Trophoblast cell (in vitro differentiated cells and primary cell): ENCODE results near the gene HNRNPL.

ENCODE experiments used
- DNase-seq, 2 donors: peaks; one replicate each; pipeline ENCODE4 v3.0.0-alpha.2; 2016
- H2AFZ ChIP-seq: 2 replicates; pipeline ENCODE4 v1.6.1; 2013; ENCODE audit warnings: low read length, moderate library complexity, mild to moderate bottlenecking; ENCODE audit not compliant: insufficient read depth, poor library complexity
- H2AK5ac ChIP-seq: 2 replicates; pipeline ENCODE4 v1.6.1; 2013; ENCODE audit warnings: mild to moderate bottlenecking, low read length
- H2BK120ac ChIP-seq: 2 replicates; pipeline ENCODE4 v1.6.1; 2013; ENCODE audit warnings: low read length, mild to moderate bottlenecking, moderate library complexity; ENCODE audit not compliant: insufficient read depth, poor library complexity
- H2BK12ac ChIP-seq: 2 replicates; pipeline ENCODE4 v1.6.1; 2013; ENCODE audit warnings: mild to moderate bottlenecking, low read length, moderate library complexity
- H2BK5ac ChIP-seq: 2 replicates; pipeline ENCODE4 v1.6.1; 2013; ENCODE audit warnings: low read length, low read depth, moderate library complexity, mild to moderate bottlenecking; ENCODE audit not compliant: poor library complexity
- H3K14ac ChIP-seq: 2 replicates; pipeline ENCODE4 v1.6.1; 2013; ENCODE audit warnings: mild to moderate bottlenecking, low read length
- H3K18ac ChIP-seq: 2 replicates; pipeline ENCODE4 v1.6.1; 2013; ENCODE audit warnings: mild to moderate bottlenecking, low read length
- H3K23ac ChIP-seq: 2 replicates; pipeline ENCODE4 v1.6.1; 2013; ENCODE audit warnings: low read length
- H3K27ac ChIP-seq: 2 replicates; pipeline ENCODE4 v1.5.1; 2013; ENCODE audit warnings: low read depth, mild to moderate bottlenecking, inconsistent platforms, low read length, moderate library complexity
- H3K27me3 ChIP-seq: 2 replicates; pipeline ENCODE4 v1.6.1; 2013; ENCODE audit warnings: inconsistent platforms, mild to moderate bottlenecking, low read length, moderate library complexity; ENCODE audit not compliant: insufficient read depth
- H3K36me3 ChIP-seq, 2 experiments: 1 replicate in 1 of 2; 2 replicates in 1 of 2; pipeline ENCODE4 v1.6.1; 2013; ENCODE audit warnings: low read length in 2 of 2, mild to moderate bottlenecking in 2 of 2, moderate library complexity in 1 of 2; ENCODE audit not compliant: insufficient read depth in 2 of 2, control insufficient read depth in 1 of 2
- H3K4ac ChIP-seq: 2 replicates; pipeline ENCODE4 v1.6.1; 2013; ENCODE audit warnings: low read depth, mild to moderate bottlenecking, low read length, moderate library complexity
- H3K4me1 ChIP-seq, 2 experiments: 1 replicate in 1 of 2; 2 replicates in 1 of 2; pipeline ENCODE4 v1.6.1; 2013; ENCODE audit warnings: low read length in 2 of 2, mild to moderate bottlenecking in 2 of 2, moderate library complexity in 1 of 2; ENCODE audit not compliant: insufficient read depth in 2 of 2, control insufficient read depth in 1 of 2
- H3K4me2 ChIP-seq: 2 replicates; pipeline ENCODE4 v1.6.1; 2013; ENCODE audit warnings: inconsistent platforms, mild to moderate bottlenecking, low read length, moderate library complexity
- H3K4me3 ChIP-seq: 2 replicates; pipeline ENCODE4 v1.5.1; 2013; ENCODE audit warnings: mild to moderate bottlenecking, low read depth, low read length, inconsistent platforms
- H3K79me1 ChIP-seq: one replicate; pipeline ENCODE4 v1.6.1; 2013; ENCODE audit warnings: low read length
- H3K79me2 ChIP-seq: 2 replicates; pipeline ENCODE4 v1.6.1; 2013; ENCODE audit warnings: low read length, mild to moderate bottlenecking; ENCODE audit not compliant: control insufficient read depth, insufficient read depth, poor library complexity
- H3K9ac ChIP-seq: 2 replicates; pipeline ENCODE4 v1.6.1; 2013; ENCODE audit warnings: mild to moderate bottlenecking, low read length
- H3K9me3 ChIP-seq: 2 replicates; pipeline ENCODE4 v1.6.1; 2013; ENCODE audit warnings: low read depth, mild to moderate bottlenecking, control low read depth, inconsistent platforms, low read length; ENCODE audit not compliant: insufficient read depth
- H4K12ac ChIP-seq: 2 replicates; pipeline ENCODE4 v1.6.1; 2013; ENCODE audit warnings: low read depth, mild to moderate bottlenecking, low read length, moderate library complexity
- H4K8ac ChIP-seq: 2 replicates; pipeline ENCODE4 v1.6.1; 2013; ENCODE audit warnings: low read depth, mild to moderate bottlenecking, low read length, moderate library complexity
- H4K91ac ChIP-seq: one replicate; pipeline ENCODE4 v1.6.1; 2013; ENCODE audit warnings: low read depth, mild to moderate bottlenecking, low read length, moderate library complexity
- WGBS: extraction: QIAGEN DNeasy Blood & Tissue Kit; methylation state at CpG from one replicate; pipeline ENCODE4 v1.1.7; 2013; ENCODE audit warnings: missing lambda C conversion rate; ENCODE audit not compliant: insufficient read length, insufficient coverage; ENCODE audit errors: extremely low coverage; 5-methylcytosine and 5-hydroxymethylcytosine counted together

Gene HNRNPL

GRCh38 chr19:38846097-38846496, 3.7 kb downstream of the HNRNPL start:
- Histone ChIP-seq H3K27me3 (no peaks in the 10 kb centered on the region), H3K14ac (no peak overlapping the region), H3K9me3 (no peaks in the 10 kb centered on the region), H3K27ac (no peak overlapping the region), H2AK5ac (no peak overlapping the region), H2BK5ac (no peak overlapping the region), H3K4me3 (no peak overlapping the region), H3K18ac (no peak overlapping the region), H3K36me3 (peaks cover 67% of the 10 kb centered on the region in 2 experiments), H3K9ac (no peak overlapping the region), H4K12ac (no peak overlapping the region), H4K91ac (no peak overlapping the region), H4K8ac (no peak overlapping the region), H2BK120ac (no peak overlapping the region), H3K79me1 (peaks cover 12% of the 10 kb centered on the region), H2AFZ (no peak overlapping the region), H3K79me2 (peaks cover 21% of the 10 kb centered on the region), H3K4me1 (peaks cover 11 to 12% of the 10 kb centered on the region in 2 experiments), H3K4me2 (no peak overlapping the region), H3K23ac (no peak overlapping the region), H3K4ac (peak overlapping the region; percentile 53), H2BK12ac (no peak overlapping the region)
- no CpG with 5 or more reads among the region's 2 CpGs for WGBS
- DNase-seq: no peak

GRCh38 chr19:38845374-38846024, 4.3 kb downstream of the HNRNPL start:
- Histone ChIP-seq H4K12ac (no peak overlapping the region), H4K91ac (no peak overlapping the region), H2BK12ac (no peak overlapping the region), H3K9me3 (no peaks in the 10 kb centered on the region), H2AK5ac (no peak overlapping the region), H3K14ac (no peak overlapping the region), H3K4me2 (no peak overlapping the region), H2BK120ac (no peak overlapping the region), H2BK5ac (no peak overlapping the region), H3K9ac (no peak overlapping the region), H3K79me1 (peaks cover 9% of the 10 kb centered on the region), H3K4ac (peak overlapping the region; percentile 53), H3K27me3 (no peaks in the 10 kb centered on the region), H3K18ac (no peak overlapping the region), H3K27ac (no peak overlapping the region), H2AFZ (no peak overlapping the region), H3K4me1 (peaks cover 10 to 11% of the 10 kb centered on the region in 2 experiments), H4K8ac (no peak overlapping the region), H3K4me3 (no peak overlapping the region), H3K23ac (no peak overlapping the region), H3K79me2 (peaks cover 19% of the 10 kb centered on the region), H3K36me3 (peaks cover 72 to 73% of the 10 kb centered on the region in 2 experiments)
- DNase-seq: no peak
- no CpG with 5 or more reads among the region's 14 CpGs for WGBS

- Histone ChIP-seq H3K4me2 (no peak overlapping the region), H4K91ac (no peak overlapping the region)
Measured at GRCh38 chr19:38844093-38844686, 5.6 kb downstream of the HNRNPL start.

GRCh38 chr19:38843175-38843758, 6.5 kb downstream of the HNRNPL start:
- no peak overlapping the region for H3K23ac ChIP-seq
- peaks cover 9% of the 10 kb centered on the region for H3K79me2 ChIP-seq
- H2BK120ac ChIP-seq: no peak overlapping the region
- no peak overlapping the region for H2AK5ac ChIP-seq
- H3K4me3 ChIP-seq: no peak overlapping the region
- H3K9ac ChIP-seq: no peak overlapping the region
- H3K27ac ChIP-seq: no peak overlapping the region
- no peak overlapping the region for H3K14ac ChIP-seq
- H3K27me3 ChIP-seq: no peaks in the 10 kb centered on the region
- no peak overlapping the region for H2BK5ac ChIP-seq
- no peak overlapping the region for H3K18ac ChIP-seq
- peaks cover 87 to 92% of the 10 kb centered on the region in 2 experiments for H3K36me3 ChIP-seq
- H2AFZ ChIP-seq: no peak overlapping the region
- no peak overlapping the region for H2BK12ac ChIP-seq
- H4K12ac ChIP-seq: no peak overlapping the region
- WGBS: no CpG with 5 or more reads among the region's 9 CpGs
- H3K4me2 ChIP-seq: no peak overlapping the region
- H3K4ac ChIP-seq: peak overlapping the region; percentile 0
- H3K79me1 ChIP-seq: peaks cover 15% of the 10 kb centered on the region
- peaks cover 26 to 29% of the 10 kb centered on the region in 2 experiments for H3K4me1 ChIP-seq
- no peak overlapping the region for H4K91ac ChIP-seq
- H4K8ac ChIP-seq: no peak overlapping the region
- DNase-seq: no peak
- no peaks in the 10 kb centered on the region for H3K9me3 ChIP-seq

More at GRCh38 chr19:38844093-38844686, 5.6 kb downstream of the HNRNPL start:
- Histone ChIP-seq H3K4me3 (no peak overlapping the region), H3K79me2 (peaks cover 17% of the 10 kb centered on the region), H3K18ac (no peak overlapping the region), H3K9me3 (no peaks in the 10 kb centered on the region), H3K27me3 (no peaks in the 10 kb centered on the region), H3K23ac (no peak overlapping the region), H2AK5ac (no peak overlapping the region), H3K4me1 (peaks cover 21 to 22% of the 10 kb centered on the region in 2 experiments), H3K27ac (no peak overlapping the region), H3K9ac (no peak overlapping the region), H3K79me1 (peaks cover 10% of the 10 kb centered on the region), H2BK5ac (no peak overlapping the region), H3K14ac (no peak overlapping the region), H2BK12ac (no peak overlapping the region), H4K12ac (no peak overlapping the region), H3K4ac (peak overlapping the region; percentile 13), H2AFZ (no peak overlapping the region), H3K36me3 (peaks cover 82 to 84% of the 10 kb centered on the region in 2 experiments), H4K8ac (no peak overlapping the region), H2BK120ac (no peak overlapping the region)
- DNase-seq: no peak
- WGBS: no CpG with 5 or more reads among the region's 11 CpGs
